Omental fat pad (tissue), 4 donors: ENCODE data around the gene CCR1. TPM values are rescaled to one million over a fixed set of nuclear protein-coding genes. Genes with fewer than 3 reads are reported as not detected.

Experiments
- ATAC-seq: fragments of 150-250 bp; one replicate; pipeline ENCODE4 v1.9.1; 2016; ENCODE audit warnings: mild to moderate bottlenecking, moderate library complexity; ENCODE audit not compliant: low FRiP score
- DNase-seq: peaks from one replicate; pipeline ENCODE4 v3.0.0-alpha.2; 2019; ENCODE audit warnings: low spot score
- total RNA-seq, 4 donors: library from RNA; depleted of rRNA; stranded (reverse); fragments of >200 nt; gene quantifications; one replicate each; pipeline ENCODE4 v1.1.0, GENCODE V29; 2016
- TF ChIP-seq, protein P1 (sequence below), 3 donors: fragments of 450-650 bp; IDR thresholded peaks; one replicate each; pipeline ENCODE4 v1.5.1; 2016 to 2017; ENCODE audit warnings: antibody characterized with exemption in 3 of 3, mild to moderate bottlenecking in 3 of 3, moderate library complexity in 2 of 3

CCR1 gene
- total RNA-seq, 4 donors from 2014 or later = 12.9 to 88.6 (median 25.1) TPM

DNA sequence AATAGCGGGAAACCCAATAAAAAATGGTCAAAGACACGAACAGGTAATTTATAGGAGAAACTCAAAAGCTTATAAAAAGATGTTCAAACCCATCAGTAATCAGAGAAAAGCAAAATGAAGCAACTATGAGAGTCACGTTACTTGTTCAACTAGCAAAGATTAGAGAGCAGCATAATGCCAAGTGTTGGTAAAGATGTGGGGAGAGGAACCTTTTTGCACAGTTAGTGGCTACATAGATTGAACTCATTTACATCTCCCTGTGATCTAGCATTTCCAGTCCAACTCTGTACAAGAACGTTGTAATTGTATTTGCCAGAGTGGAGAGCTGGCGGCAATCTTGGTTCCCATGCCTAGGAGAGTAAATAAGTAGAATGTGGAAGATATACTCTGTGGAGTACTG is 15.2 kb downstream of the CCR1 start:
- DNase-seq (no peak), ATAC-seq (no peak)
- TF ChIP-seq, protein P1, sequence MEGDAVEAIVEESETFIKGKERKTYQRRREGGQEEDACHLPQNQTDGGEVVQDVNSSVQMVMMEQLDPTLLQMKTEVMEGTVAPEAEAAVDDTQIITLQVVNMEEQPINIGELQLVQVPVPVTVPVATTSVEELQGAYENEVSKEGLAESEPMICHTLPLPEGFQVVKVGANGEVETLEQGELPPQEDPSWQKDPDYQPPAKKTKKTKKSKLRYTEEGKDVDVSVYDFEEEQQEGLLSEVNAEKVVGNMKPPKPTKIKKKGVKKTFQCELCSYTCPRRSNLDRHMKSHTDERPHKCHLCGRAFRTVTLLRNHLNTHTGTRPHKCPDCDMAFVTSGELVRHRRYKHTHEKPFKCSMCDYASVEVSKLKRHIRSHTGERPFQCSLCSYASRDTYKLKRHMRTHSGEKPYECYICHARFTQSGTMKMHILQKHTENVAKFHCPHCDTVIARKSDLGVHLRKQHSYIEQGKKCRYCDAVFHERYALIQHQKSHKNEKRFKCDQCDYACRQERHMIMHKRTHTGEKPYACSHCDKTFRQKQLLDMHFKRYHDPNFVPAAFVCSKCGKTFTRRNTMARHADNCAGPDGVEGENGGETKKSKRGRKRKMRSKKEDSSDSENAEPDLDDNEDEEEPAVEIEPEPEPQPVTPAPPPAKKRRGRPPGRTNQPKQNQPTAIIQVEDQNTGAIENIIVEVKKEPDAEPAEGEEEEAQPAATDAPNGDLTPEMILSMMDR (IDR thresholded peaks at IDR 0.05) = no peak

DNA sequence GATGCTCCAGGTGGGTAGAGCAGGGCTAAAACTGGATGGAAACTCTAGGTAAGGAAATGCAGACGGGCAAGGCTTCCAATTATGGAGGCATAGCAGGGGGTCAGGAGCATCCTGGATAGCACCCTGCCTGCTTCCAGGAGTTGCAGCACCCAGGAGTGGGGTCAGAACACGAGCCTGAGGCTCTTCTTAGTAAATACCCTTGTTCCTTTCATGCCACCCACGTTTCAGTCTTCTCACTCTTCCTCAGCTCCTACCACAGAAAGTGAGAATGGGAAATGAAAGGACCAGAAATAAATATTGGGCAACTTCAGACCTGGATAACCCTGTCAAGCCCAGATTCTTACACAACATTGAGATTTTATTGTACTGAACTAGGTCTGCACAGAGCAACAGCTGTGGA is 16.4 kb downstream of the CCR1 start:
- TF ChIP-seq, protein P1 (IDR thresholded peaks at IDR 0.05) = no peak
- no peak for ATAC-seq
- no peak for DNase-seq

DNA sequence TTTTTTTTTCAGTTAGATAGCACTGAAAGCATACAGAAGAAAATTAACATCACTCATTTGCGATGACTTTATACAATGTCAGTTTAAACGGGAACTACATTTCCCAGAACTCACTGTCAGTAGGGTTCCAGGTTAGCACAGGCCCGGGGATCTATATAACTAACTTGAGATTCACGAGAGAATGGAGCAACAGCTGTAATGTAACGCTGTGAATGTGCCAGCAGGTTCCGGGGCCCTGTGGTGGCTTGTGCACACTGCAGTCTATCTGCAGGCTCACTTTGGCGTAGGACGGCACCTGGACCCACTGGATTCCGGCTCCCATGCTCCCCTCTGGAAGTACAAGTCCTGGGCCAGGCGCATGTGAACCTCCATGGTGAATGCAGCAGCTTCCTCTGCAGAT is 19.4 kb downstream of the CCR1 start:
- ATAC-seq (no peak), DNase-seq (no peak)
- TF ChIP-seq, protein P1 (IDR thresholded peaks at IDR 0.05) = no peak

DNA sequence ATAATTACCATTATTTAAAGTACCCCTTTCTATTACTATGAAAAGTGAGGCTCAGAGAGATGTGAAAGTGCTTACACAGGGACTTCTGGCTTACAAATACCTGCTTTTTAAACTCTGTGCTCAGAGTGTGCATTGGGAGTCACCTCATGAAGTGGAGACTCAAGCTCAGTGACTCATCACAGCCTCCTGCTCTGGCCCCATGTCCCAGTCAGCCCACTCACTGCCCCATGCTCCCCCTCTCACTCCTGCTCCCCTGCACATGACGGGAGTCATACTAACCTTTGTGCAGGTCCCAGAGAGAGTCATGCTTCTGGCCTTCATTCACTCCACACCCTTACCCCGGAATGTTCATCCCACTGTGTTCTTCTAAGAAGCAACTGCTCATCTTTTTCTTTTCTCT is 20.2 kb downstream of the CCR1 start:
- TF ChIP-seq, protein P1 (IDR thresholded peaks at IDR 0.05) = no peak
- ATAC-seq (peak; percentile 45), DNase-seq (no peak)

DNA sequence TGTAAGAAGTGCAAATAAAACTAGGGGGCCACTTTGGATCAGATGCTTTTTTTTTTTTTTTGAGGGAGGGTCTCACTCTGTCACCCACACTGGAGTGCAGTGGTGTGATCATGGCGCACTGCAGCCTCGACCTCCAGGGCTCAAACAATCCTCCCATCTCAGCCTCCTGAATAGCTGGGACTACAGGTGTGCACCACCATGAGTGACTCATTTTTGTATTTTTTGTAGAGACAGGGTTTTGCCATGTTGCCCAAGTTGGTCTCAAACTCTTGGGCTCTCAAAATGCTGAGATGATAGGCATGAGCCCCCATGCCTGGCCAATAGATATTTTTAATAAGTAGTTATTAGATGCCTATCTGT is 20.8 kb downstream of the CCR1 start:
- DNase-seq (no peak), ATAC-seq (no peak)
- TF ChIP-seq, protein P1 (IDR thresholded peaks at IDR 0.05) = no peak

DNA sequence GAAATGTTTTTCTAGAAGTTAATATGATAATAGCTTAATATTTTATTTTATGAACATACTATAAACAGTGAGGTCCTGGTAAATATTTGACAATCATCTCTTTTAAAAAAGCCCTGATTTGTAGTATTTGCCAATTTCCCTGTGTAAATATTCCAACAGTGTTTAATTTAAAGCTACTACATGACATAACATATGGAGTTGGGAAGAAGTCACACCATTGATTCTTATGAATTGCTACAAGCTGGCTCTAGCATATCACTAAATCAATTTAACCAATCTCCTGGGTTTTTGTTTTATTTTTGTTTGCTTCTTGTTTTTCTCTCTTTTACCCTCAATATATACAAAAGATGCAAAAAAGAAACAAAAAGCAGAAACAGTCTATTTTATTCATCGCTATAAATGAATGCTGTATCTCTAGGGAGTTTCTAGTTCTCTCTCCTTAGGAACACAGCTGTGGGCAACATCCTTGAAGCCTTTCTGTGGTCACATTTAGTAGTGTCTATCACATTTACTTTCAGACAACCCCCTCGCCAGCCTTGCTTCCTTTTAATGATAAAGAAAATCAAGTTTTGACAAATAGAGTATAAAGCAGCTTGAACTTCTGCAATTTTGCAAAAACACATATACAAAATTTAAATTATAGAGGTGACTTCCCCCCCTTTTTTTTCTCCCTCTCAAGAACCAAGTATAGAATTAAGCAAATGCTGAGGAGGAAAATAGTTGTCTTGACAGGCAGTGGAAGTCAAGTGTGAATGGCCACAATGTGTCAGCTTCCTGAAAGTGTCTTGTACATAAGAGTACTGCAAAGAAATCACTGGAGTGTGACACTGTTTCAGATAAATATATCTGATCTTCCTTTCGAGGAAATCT is 21.4 kb downstream of the CCR1 start:
- no peak for DNase-seq
- ATAC-seq = no peak
- TF ChIP-seq, protein P1 (IDR thresholded peaks at IDR 0.05) = no peak

DNA sequence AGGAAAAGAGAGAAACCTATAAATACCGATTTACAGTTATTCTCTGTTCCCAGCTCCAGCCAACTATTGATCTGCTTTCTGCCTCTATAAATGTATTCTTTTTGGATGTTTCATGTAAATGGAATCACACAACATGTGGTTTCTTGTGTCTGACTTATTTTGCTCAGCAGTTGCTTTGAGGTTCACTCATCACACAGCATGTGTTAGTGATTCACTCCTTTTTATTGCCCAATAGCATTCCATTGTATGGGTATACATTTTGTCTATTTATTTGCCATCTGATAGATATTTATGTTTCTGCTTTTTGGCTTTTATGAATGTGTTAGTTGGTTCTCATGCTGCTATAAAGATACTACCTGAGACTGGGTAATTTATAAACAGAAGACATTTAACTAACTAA is 23.6 kb downstream of the CCR1 start:
- TF ChIP-seq, protein P1 (IDR thresholded peaks at IDR 0.05) = no peak
- no peak for DNase-seq

More for the DNA sequence above, 23.6 kb downstream of the CCR1 start:
- no peak for ATAC-seq
